GM12864 (cell line): ENCODE data around the gene PDE4D.
"Not testable (repeated sequence)": the region's sequence is repeated elsewhere in the genome, so short reads cannot be mapped to it uniquely, and the experiment has no call there.

Experiments used
- DNase-seq: peaks from one replicate; pipeline ENCODE4 v3.0.0-alpha.2; 2011; ENCODE audit warnings: low read depth
- H3K4me3 ChIP-seq: 2 replicates; pipeline ENCODE4 v1.5.1; 2011; ENCODE audit warnings: mild to moderate bottlenecking, low read depth, low read length, control low read depth
- TF ChIP-seq, protein P1 (sequence below): IDR thresholded peaks from 2 replicates; pipeline ENCODE4 v1.5.1; 2011; ENCODE audit warnings: low read depth, mild to moderate bottlenecking, moderate library complexity, low read length, control low read depth, inconsistent platforms; ENCODE audit errors: missing control alignments

PDE4D gene

GRCh38 chr5:59598547-59598874 is 295.0 kb downstream of the PDE4D start:
- no peak overlapping the region for H3K4me3 ChIP-seq
- TF ChIP-seq, protein P1, sequence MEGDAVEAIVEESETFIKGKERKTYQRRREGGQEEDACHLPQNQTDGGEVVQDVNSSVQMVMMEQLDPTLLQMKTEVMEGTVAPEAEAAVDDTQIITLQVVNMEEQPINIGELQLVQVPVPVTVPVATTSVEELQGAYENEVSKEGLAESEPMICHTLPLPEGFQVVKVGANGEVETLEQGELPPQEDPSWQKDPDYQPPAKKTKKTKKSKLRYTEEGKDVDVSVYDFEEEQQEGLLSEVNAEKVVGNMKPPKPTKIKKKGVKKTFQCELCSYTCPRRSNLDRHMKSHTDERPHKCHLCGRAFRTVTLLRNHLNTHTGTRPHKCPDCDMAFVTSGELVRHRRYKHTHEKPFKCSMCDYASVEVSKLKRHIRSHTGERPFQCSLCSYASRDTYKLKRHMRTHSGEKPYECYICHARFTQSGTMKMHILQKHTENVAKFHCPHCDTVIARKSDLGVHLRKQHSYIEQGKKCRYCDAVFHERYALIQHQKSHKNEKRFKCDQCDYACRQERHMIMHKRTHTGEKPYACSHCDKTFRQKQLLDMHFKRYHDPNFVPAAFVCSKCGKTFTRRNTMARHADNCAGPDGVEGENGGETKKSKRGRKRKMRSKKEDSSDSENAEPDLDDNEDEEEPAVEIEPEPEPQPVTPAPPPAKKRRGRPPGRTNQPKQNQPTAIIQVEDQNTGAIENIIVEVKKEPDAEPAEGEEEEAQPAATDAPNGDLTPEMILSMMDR, result no peak
- DNase-seq, result no peak

DNA sequence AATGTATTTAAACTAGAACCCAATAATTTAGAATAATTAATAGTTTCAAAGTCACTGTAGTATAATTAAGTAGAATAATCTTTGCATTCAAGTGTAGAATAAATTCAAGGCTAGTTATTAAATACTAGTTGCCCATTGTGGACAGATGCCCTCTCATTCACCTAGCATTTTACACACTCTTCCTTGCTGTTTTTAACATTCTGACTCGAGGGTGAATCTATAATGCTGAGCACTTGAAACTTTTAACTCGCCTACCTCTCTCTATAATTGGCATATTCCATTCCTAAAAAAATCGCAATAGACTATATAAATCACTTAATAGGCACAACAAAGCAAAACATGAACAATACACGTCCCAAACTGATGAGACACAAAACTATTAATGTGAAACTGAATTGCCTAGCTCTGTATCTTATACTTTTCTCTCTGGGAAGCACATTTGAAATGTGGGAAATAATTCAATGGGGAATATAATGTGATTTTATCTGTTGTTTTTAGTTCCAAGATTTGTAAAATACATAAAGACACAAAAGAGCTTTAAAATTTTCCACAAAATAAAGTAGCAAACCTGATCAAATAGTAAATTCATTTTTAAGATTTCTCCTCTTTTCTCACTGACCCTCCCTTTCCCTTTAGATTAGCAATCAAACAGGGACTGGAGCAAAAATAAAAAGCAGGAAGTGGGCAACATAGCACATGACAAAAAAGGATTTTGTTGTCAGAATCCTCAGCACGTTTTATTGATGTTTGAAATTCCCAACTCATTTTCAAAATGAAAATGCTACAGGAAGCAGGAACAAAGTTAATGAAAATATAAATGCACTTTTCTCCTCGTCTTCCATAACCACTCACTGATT is 295.6 kb downstream of the PDE4D start:
- no peak for DNase-seq
- TF ChIP-seq, protein P1, result no peak
- H3K4me3 ChIP-seq, result no peak overlapping the region

DNA sequence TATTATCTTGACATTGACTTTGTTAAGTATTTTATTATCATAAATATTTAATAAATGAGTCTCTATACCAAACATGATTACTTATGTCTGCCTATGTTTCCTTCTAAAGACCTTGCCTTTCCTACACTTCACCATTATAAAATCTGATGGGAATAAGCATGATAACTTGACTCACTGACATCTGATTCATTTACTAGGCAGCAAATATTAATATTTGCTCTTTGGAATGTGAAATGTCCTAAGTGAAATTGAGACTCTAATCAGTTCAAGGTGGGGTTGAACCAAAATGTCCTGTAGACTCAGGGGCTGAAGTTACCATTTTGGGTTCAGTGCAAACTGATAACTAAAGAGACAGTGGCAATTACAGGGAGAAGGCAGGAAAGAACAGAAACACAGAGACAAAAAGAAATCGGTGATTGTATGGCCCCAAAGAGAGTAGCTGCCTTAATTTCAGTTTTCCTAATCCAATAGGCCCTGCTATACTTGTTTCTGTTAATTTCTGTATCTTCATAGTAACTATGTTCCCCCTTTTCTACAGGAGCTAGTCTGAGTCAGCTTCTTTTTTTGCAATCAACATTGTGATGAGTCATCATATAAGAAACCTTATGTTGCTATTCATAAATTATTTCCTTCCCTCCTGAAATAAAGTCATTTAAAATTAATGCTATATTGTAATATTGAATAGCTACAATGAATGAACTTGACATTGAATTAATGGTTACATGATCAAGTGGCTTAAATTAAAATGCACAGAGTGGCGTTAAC is 296.8 kb downstream of the PDE4D start:
- DNase-seq, result no peak
- no peak overlapping the region for H3K4me3 ChIP-seq
- TF ChIP-seq, protein P1, result no peak

- H3K4me3 ChIP-seq, DNase-seq: not testable (repeated sequence)
Measured at GRCh38 chr5:59594118-59594517, 299.4 kb downstream of the PDE4D start.

DNA sequence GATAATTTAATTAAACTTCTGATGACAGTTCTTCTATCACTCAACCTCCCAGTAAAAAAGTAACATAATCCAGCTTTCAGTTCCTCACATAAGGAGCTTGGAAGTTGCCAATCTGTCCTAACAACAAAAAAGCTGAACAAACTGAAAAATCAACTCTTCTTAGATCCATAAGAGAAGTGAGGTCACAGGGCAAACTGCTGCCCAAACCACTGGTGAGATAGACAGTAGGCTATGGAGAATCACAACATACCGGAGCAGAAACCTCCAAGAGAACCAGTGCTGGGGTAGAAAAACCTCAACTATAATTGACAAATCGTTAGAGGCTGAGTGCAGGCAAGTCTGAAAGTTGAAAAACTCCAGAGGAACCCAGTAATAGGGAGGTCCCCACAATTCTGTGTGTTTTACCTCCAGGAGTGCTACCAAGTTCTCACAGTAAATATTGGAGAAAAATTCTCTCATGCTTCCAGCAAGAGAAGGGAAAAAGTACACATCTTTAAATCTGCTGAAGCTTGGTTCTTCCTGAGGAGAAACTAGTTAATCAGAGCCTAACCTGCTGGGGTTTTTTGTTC is 300.0 kb downstream of the PDE4D start:
- DNase-seq, result no peak
- no peak overlapping the region for H3K4me3 ChIP-seq
- TF ChIP-seq, protein P1, result no peak

DNA sequence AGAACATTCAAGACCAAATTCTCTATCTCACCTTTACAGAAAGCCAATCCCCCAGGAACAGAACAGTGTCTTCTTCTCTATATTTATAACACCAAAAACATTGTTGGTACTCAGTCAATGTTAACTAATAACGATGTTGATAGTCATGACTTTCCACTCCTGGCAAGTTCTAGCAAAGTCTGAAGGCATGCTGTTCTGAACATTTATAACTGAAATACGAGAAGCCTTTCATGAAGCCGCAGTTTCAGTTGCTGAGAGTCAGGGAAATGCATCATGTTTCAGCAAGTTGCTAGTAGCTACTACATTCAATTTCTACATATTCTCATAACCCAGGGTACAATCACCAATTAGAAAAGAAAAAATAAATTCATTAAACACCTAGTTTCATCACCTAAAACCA is 301.4 kb downstream of the PDE4D start:
- TF ChIP-seq, protein P1, result no peak
- no peak for DNase-seq
- H3K4me3 ChIP-seq, result no peak overlapping the region

GRCh38 chr5:59591162-59591561 is 302.4 kb downstream of the PDE4D start:
- TF ChIP-seq, protein P1, result no peak
- no peak for DNase-seq
- no peak overlapping the region for H3K4me3 ChIP-seq
